NOMO-1 (cell line): Measurements from ENCODE around the gene ALPG.
"Not testable (repeated sequence)": the region's sequence is repeated elsewhere in the genome, so short reads cannot be mapped to it uniquely, and the experiment has no call there.

Source experiments
- DNase-seq, 2 experiments: peaks; one replicate each; lab custom pipeline; 2025; ENCODE audit not compliant: unreplicated experiment in 2 of 2; lab: John Stamatoyannopoulos, UW

Gene ALPG

DNA sequence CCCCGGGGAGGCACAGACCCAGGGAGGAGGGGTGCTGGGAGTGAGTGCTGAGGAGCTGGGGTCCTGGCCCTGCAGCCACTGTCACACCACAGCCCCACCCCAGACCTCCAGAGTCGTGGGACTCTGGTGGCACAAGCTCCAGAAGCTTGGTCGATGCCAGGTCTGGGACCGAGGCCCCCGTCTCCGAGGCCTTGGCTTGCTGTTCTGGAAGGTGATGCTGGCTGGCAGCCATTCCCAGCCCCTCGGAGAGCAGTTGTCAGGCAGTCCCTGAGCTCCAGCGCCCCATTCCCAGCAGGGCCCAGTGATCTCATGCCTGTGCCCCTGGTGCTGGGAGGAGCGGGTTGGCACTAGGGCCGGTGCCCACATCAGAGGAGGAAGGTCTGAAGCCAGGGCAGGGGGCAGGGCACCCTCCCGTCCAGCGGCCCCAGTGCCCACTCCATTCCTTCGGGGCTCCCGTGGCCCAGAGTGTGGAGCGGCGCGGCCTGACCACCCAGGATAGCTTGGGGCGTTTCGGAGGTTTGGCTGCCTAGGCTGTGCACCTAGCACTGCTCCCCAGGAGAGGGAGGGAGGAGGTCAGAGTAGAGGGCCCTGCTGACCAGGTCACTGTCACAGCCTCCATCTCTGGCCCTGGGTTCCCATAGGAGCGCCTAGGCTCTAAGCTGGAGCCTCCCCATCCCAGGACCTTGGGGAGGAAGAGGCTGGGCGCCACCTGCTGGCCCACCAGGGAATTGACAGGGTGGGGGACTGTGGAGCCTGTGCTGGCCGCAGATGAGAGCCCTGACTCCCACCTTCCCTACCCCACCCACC is 32.5 kb downstream of the ALPG start:
- no peak for DNase-seq

DNA sequence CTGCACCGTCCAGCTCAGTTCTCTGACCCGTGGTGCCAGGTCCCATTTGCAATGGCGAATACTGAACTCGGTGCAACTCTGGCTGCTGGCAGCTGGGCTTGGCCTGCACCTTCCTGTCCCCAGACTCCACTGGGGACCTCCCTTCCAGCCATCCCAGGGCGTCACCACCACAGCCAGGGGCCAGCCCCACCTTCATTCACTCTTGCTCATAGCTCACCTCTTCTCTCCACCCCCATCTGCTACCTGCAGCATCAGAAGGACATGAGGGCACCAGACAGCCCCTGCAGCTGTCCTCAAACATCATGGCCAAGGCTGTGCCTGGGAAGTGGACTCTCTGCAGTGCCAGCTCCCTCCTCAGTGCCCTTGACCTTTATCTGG is 33.1 kb downstream of the ALPG start:
- no peak for DNase-seq

DNA sequence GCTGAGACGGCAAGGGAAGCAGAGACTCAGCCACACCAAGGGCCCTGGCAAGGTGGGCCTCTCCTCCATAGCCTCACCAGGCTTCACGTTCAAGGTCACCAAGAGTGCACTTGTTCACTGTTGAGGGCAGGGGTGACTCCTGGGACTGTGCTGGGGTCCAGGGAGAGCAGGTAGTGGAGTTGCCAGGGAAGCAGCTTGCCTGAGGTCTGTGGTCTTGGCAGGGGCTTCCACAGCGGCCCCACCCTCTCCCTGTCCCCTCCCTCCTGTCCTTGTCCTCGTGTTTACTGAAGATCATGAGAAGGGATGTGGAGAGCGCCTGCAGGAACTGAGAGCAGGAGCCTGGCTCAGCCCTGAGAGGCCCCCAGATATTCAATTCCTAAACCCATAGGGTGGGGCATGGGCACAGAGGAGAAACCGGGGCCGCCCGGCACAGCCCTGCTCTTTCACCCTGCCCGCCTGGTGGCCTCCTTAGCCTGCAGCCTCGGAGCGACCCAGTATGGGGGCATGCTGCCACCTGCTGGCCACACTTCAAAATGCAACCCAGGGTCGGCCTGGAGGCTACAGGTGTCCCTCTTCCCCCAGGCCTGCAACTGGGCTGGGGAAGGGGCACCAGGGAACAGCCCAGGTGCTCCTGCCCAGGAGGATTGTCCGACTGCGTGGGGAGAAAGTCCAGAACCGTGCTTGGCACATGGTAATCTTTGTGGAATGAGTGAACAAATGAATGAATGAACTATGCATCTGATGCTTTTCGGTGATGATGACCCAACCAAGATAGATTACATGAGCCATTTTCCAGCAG is 33.8 kb downstream of the ALPG start:
- peak; percentile 46 to 64 for DNase-seq

DNA sequence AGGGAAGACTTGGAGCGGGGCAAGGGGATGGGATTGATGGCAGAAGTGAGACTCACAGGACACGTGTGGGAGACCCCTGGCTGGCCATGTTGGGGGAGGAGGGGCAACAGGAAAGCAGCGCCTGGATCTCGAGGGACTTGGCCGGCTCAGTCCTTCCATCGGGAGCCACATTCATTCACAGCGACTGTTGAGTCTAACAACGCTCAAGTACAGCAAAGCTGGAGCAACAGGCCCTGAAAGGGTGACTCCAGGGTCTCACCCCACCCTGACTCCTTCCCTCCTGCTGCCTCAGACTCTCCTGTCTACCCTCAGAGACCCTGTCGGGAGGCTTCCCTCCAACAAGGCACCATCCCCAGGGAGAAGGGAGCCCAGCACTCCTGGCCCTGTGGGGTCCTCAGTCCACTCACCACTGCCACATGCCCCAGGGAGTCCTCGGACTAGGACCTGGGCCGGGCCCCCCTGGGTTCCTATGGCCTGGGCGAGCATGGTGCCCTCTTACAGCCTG is 34.6 kb downstream of the ALPG start:
- no peak for DNase-seq

DNA sequence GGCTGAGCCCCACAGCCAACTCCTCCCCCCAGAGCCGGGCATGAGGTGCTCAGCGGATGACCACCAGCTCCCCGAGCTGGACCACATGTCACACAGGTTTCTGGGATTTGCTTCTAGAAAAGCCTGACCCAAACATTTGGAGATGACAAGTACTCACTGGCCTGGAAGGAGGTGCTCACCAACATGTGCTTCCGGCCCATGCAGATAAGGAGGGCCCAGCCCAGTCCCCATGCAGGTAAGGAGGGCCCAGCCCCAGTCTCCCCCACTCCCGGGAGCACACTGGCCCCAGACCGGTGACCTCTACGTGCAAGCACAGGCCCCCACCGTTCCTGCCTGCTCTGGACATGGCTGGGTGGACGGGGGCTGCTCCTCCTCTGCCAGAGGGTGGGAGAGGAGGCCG is 35.3 kb downstream of the ALPG start:
- not testable (repeated sequence) for DNase-seq

DNA sequence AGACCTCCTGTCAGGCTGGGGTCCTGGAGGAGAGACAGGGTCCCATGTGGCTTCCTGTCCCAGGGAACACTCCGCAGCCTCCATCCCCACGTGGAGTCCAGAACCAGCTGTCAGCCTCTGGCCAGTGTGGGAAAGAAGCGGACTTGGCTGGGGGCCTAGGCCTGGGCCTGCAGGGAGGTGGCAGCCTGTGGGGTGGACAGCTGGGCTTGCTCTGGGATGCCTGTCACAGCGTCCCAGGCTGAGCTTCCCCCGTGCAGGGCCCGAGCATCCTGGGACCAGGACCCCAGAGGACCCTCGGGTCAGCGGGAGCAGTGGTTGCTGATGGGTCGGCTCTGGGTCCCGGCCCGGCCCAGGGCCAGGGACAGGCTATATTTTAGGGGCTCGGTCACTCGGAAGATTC is 35.8 kb downstream of the ALPG start:
- not testable (repeated sequence) for DNase-seq

DNA sequence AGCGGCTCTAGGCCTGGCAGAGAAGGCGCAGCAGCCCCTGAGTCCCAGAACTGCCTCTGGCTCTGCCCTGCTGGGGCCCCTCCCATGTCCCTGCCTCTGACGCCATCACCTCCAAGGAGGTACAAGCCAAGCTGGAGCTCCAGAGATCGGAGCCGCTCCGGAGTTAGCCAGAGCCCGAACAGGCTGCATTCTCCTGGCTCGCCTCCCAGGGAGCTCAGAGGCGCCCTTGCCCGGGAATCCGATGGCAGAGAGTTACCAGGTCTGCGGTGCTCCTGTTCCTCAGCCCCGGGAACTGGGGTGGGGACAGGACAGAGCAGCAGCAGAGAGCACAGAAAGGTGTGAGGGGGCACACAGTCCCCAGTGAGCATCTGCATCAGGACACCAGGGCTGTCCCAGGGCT is 36.4 kb downstream of the ALPG start:
- not testable (repeated sequence) for DNase-seq

DNA sequence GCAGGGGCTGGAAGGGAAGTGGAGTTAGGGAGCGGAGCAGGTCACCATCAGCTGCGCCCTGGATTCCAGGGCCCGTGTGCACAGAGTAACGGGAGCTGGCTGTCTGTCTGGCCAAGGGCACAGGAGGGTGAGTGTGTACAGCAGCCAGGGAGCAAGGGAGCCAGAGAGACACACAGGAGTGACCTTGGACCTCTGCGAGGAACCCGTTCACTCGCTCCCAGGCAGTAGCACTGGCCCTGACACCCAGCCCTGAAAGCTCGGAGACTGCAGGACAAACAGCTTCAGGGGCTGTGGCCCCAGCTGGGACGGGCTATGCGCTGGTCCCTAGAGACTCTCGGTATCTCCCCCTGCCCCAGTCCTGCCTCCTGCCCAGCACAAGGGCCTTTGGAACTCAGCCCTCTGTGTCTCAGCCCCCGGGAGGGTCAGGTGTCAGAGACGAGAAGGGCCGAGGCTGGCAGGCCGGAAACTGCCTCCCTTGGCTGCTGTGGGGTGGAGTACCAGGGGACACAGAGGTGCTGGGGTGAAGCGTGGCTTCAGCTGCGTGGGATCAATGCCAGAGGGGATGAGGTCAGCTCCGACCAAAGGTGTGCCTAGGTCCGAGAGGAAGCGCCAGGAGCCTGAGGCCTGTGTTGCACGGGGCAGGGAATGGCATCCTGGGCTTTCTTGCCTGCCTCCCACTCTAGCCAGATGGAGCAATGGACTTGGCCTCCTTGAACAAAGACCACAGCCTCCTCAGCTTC is 37.2 kb downstream of the ALPG start:
- DNase-seq: not testable (repeated sequence)

DNA sequence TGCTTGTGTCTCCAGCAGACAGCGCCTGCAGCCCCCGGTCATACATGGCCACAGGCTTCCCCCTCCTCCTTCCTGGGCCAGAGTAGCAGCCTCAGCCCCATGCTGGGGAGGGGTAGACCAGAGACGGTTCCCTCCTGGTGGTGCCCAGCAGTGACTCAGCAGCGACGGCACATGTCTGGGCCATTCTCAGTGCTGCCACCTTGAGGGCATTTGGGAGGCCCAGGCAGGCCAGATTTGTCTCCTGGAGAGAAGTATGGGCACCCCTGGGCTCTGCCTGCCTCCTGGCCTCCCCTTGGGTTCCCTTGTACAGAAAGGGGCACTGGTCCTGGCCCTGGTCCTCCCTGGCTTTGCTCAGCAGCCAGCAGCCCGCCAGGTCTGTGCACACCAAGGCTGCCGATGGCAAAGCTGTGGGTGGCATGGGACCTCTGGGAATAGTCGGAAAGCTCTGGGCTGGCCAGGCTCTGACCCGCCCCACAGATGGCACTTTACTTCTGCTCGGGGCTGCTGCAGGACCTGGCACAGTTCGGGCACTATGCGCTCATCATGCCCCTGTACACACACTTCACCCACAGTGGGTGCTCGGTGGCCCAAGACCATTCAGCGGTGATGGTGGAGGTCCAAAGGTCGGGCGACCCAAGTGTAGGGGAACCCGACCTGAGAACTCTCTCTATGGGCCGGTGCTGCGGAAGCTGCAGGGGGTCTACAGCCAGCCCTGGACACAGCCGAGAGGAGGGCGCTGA is 37.9 kb downstream of the ALPG start:
- peak; percentile 51 to 57 for DNase-seq

DNA sequence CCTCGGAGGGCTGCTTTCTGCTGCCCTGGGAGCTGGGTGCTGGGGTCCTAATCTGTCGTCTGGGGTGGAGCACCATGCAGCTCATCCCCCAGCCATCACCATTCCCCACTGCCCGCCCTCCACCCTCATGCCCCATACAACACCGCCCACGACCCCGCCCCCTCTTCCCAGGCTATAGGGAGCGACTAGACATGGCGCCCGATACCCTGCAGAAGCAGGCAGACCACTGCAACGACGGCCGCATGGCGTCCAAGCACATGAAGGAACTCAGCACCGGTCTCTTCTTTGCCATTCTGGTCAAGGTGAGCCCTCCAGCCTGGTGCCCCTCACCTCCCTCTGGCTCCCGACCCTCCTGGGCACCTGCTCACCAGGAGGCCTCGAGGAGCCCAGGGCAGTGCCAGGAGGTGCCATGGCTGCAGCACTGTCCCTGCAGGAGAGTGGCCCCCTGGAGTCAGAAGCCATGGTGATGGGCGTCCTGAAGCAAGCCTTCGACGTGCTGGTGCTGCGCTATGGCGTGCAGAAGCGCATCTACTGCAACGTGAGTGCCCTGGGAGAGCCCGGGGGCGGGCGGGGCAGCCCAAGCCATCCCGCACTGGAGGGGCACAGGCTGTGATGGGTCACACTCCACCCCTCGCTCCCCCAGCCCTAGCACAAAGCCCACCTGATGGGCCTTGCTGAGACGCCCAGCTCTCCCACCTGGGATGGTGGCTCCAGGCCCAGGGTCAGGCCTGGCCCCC is 38.7 kb downstream of the ALPG start:
- DNase-seq: not testable (repeated sequence)

DNA sequence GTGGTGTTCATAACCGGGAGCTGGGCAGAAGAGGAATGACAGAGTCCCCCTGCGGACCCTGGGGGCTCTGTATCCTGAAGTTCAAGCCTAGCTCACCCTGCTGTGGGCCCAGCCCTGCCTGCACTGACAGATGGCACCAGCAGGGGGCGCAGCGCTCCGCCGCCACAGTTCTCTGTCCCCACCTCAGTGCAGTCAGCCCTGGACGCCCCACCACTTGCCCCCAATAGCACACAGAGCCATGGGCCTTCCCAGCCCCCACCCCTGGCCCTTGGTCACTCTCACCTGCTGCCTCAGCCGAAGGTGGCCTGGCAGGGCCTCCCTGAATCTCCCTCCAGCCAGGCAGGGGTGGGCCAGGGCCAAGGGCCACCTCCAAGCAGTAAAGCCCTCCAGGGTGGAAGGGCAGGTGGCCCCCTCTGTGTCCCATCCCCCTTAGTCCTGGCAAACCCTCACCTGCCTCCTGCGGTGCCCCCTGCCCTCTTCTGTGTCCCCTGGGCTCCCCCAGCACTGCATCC is 39.7 kb downstream of the ALPG start:
- DNase-seq: not testable (repeated sequence)

DNA sequence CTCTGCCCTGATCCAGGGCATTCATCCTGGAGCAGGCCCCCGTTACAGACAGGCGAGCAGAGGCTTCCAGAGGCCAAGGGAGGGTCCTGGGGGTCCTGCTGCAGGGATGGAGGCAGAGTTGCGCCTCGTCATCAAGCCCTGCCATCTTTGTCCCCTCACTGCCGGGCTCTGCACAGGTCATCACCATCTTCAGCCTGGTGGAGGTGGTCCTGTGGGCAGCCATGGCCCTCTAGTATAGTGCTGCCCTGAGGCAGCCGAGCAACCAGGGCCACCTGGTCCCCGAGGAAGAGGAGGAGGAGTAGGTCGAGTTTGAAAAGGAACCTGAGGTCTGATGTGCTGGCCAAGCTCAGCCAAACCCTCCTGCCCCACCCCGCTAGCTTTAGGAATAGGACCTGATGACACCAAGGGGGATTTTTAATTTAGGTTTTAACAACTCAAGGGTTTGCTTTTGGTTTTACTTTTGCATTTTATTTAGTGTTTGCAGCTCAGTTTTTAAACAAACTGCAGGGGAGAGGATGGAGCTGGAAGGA is 40.5 kb downstream of the ALPG start:
- DNase-seq: no peak

DNA sequence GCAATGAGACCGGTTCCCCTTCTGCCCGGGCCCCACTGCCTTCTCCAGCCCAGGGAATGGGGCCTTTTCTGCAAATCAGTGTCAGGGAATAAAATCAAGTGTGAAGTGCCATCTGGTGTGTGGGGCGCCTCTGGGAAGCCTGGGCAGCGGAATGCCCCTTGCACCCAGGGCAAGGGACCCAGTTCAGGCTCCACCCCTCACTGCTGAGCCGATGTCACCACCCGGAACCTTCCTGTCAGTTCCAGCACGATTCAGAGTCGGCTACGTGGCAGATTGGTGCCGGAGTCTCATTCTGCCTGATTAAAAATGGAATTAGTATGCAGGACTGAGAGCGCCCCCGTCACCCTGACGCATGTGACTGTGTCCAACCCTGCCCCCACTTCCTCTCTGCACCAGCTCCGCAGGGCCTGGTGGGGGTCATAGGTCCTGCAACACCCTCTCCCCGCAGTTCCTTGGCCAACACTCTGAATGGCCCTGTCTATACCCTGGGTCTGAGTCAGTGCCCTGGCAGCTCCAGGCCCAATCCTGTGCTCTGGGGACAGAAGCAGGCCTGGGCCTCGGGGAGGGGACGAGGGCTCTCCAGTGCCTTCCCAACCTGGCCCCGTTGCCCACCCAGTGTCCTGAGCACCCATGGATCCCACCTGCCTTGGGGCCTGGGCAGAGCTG is 41.1 kb downstream of the ALPG start:
- DNase-seq: no peak

DNA sequence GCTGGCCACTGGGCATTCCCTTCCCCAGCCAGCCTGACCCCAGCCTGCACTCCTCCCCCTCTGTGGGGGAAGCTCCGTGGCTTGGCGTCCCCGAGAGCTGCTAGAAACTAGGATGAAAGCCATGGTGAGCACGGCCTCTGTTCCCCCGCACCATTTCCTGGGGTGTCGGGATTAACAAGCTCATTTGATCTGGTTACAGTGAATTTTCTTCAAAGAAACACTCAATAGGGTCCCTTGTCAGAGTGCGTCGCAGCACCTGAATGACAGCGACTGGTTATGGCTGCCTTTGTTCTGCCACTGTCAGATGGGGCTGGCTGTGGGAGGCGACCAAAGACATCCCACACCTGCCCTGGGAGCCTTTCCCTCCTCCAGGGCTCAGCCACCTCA is 41.7 kb downstream of the ALPG start:
- DNase-seq: no peak

DNA sequence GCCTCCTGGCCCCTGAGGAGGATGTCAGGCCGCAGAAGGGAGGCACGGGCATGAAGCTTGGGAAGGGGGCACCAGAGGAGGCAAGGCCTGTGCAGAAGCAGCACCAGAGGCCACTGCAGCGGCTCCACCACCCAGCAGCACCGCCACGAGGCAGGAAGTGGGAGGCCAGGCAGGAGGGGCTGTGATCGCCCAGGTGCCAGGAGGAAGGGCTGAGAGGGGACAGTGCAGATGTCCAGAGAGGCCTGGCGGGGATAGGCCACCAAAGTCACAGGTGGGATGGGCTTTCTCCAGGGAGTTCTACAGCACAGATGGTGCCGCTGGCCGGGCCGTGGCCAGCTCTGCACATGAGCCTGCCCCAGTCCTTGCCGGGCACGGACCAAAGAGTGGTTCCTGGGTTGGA is 43.3 kb downstream of the ALPG start:
- DNase-seq: no peak

DNA sequence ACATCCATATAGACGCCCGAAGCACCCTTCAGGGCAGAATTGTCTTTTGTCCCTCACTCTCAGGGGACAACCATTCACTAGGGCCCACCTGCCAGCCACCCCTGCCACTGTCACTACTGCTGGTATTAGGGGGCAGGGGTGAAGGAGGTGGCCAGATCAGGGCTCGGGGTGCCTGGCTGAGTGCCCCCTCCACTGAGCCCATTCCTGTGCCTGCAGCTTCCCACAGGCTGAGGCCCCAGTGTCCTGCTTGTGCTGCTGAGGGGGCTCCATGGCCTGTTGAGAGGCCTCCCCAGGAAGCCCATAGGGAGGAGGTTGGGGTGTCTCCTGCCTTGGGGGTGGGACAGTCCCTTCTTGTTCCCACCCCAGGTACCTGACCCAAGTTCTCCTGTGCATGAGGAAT is 45.0 kb downstream of the ALPG start:
- not testable (repeated sequence) for DNase-seq

DNA sequence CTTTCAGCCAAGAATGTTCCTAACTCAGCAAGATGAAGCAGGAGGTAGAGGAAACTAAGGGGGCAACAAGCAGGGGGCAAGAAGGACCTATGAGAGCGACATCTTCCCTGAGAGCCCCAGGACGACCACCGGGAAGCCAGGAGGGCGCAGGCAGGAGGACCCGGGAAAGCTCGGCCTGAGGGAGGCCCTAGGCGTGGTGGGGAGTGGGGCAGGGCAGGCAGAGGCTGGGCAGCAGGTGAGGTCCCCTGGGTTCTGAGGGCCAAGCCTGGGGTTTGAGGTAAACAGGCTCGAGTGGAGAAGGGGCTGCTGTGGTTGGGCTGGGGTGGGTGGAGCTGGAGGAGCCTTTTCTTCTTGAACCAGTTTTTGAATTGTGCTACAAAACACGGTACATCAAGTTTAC is 48.0 kb downstream of the ALPG start:
- DNase-seq: no peak

DNA sequence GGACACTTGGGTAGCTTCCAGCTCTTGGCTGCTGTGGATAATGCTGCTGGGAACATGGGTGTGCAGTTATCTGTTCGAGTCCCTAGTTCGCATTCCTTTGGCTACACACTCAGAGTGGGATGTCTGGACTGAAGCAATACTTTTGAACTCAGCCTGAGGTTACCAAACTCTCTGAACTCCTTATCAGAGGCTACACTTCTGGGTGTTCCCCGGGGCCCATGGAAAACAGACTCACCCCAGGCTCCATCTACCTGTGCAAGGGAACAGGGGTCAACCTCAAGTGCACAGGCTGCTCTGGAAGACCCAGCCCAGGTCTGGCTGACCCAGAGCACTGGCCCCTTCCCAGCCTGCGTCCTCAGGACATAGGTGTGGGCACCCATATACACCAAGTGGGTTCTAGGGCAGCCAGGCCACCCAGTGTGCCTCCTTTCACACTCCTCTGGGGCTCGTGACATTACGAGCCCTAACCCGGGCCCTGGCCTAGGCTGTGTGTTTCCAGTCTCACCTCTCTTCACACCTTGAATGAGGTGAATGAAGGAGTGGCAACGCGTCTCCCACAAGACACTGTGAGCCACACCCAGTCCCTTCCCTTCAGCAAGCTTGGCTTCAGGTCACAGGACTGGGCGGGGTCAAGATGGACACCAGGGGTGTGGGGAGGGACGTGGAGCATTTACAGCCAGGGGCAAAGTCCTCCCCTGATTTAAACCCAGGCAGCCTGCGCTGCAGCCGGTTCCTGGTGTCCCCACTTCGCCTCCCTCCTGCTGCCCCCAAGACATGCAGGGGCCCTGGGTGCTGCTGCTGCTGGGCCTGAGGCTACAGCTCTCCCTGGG is 49.0 kb downstream of the ALPG start, which contains the start of gene ALPI:
ALPI (plus strand) TSS at position 728 of the 830 bp plus-strand sequence; CDS start at position 775, 47 bp downstream.
- DNase-seq: no peak
